RPMI8226 (cell line): ENCODE data around the gene TRPM5.

Source experiments
- DNase-seq: peaks from one replicate; pipeline ENCODE4 v3.0.0-alpha.2; 2015

Gene TRPM5

GRCh38 chr11:2436013-2436520, 8.2 kb downstream of the TRPM5 start:
- DNase-seq: no peak

- DNase-seq: no peak
These were observed 8.9 kb downstream of the TRPM5 start for GRCh38 chr11:2435288-2436012.

- DNase-seq: no peak
These were observed 9.6 kb downstream of the TRPM5 start for GRCh38 chr11:2434506-2435255.

- no peak for DNase-seq
These were observed 10.3 kb downstream of the TRPM5 start for GRCh38 chr11:2434008-2434407.

- no peak for DNase-seq
These were observed 11.0 kb downstream of the TRPM5 start for GRCh38 chr11:2433106-2433925.

- no peak for DNase-seq
These were observed 11.7 kb downstream of the TRPM5 start for GRCh38 chr11:2432628-2433071.

GRCh38 chr11:2432171-2432621, 12.1 kb downstream of the TRPM5 start:
- DNase-seq: no peak

GRCh38 chr11:2431395-2431794, 12.9 kb downstream of the TRPM5 start:
- no peak for DNase-seq

- peak; percentile 80 for DNase-seq
These were observed 16.0 kb downstream of the TRPM5 start for GRCh38 chr11:2428322-2428795.

- DNase-seq: no peak
These were observed 16.5 kb downstream of the TRPM5 start for GRCh38 chr11:2427721-2428321.

GRCh38 chr11:2426826-2427521, 17.3 kb downstream of the TRPM5 start:
- DNase-seq: peak; percentile 54

GRCh38 chr11:2426221-2426620, 18.1 kb downstream of the TRPM5 start:
- no peak for DNase-seq

- no peak for DNase-seq
These were observed 18.8 kb downstream of the TRPM5 start for GRCh38 chr11:2425506-2425905.

- DNase-seq: peak; percentile 18
These were observed 19.4 kb downstream of the TRPM5 start for GRCh38 chr11:2424811-2425495.

GRCh38 chr11:2423157-2424025, 20.9 kb downstream of the TRPM5 start:
- no peak for DNase-seq

- DNase-seq: no peak
These were observed 21.7 kb downstream of the TRPM5 start for GRCh38 chr11:2422461-2423156.

- DNase-seq: no peak
These were observed 22.3 kb downstream of the TRPM5 start for GRCh38 chr11:2421996-2422395.

- no peak for DNase-seq
These were observed 22.9 kb downstream of the TRPM5 start for GRCh38 chr11:2421226-2421994.
